Measurements from ENCODE around the gene HOXB5. TPM values are rescaled to one million over a fixed set of nuclear protein-coding genes. Genes with fewer than 3 reads are reported as not detected.

Gene HOXB5
- total RNA-seq, 2 donors from 2014 or later = 0.56 to 3.8 TPM

DNA sequence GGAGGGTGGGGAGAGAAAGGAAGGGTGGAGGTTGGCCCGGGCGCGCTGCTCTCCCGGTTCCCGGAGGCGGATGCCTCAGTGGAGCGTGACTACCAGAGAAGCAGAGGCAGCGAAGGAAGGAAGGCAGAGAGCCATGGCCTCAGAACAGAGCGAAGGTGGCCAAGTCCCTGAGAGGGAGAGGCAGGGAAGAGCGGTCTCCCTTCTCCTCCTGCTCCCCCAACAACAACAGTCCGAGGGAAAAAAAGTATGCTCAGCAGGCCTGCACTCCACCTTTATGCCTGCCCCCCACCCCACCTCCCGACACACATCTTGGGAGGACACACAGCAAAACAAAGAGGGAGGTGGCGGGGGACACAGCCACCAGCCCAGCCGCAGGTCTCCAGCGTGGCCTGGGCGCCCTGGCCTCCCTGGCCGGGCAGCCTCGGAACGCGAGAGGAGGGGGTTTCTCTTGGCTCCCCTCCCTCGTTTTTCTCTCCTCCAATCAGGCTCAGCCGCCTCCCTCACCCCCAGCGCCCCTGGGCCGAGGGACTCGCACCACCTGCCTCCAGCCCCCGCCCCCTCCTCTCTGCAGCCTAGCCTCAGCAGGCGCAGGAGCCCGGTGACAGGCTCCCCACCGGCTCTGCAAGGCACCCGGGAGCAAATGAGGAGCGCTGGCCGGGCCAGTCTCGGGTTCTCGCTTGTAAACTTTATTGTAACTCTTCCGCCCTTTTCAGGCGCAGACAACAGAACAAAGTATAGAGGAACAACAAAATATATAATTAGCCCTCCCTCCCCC is 18.3 kb upstream of the HOXB5 start:
- Histone ChIP-seq H3K36me3 (no peaks in the 10 kb centered on the region), H3K4me1 (ENCODE audit: control insufficient read depth in 1 of 2, low read depth in 2 of 2) (peaks cover 4 to 45% of the 10 kb centered on the region in 2 donors), H3K9me3 (no peaks in the 10 kb centered on the region), H3K27ac (peak overlapping the region; percentile 78 to 91), H3K27me3 (replicated peaks; ENCODE audit: insufficient read depth) (peaks cover 19% of the 10 kb centered on the region), H3K4me3 (peak overlapping the region; percentile 81)
- TF ChIP-seq, protein P1, sequence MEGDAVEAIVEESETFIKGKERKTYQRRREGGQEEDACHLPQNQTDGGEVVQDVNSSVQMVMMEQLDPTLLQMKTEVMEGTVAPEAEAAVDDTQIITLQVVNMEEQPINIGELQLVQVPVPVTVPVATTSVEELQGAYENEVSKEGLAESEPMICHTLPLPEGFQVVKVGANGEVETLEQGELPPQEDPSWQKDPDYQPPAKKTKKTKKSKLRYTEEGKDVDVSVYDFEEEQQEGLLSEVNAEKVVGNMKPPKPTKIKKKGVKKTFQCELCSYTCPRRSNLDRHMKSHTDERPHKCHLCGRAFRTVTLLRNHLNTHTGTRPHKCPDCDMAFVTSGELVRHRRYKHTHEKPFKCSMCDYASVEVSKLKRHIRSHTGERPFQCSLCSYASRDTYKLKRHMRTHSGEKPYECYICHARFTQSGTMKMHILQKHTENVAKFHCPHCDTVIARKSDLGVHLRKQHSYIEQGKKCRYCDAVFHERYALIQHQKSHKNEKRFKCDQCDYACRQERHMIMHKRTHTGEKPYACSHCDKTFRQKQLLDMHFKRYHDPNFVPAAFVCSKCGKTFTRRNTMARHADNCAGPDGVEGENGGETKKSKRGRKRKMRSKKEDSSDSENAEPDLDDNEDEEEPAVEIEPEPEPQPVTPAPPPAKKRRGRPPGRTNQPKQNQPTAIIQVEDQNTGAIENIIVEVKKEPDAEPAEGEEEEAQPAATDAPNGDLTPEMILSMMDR (IDR thresholded peaks at IDR 0.05) = no peak
- ATAC-seq (ENCODE audit: insufficient number of reproducible peaks, low FRiP score, low read depth) = no peak
- no peak for DNase-seq (ENCODE audit: low spot score)

DNA sequence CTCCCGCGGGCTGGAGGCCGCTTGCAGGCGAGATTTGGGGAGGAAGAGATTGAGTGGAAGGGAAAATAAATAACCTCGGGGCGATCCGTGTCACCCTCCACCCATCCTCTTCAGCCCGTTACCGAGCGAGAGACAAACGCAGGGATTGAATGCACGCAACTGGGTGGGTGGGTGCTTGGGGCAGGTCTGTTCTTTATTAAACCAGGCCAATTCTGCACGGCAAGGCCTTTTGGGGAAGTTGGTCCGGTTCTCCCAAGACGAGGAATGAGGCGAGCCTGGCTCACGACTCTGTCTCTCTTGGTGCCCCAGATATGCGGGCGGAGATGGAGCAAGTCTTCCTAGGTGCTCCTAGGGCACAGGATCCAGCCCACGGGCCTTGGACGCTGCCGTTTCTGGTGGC is 17.6 kb upstream of the HOXB5 start:
- no peak for DNase-seq (ENCODE audit: low spot score)
- ATAC-seq (ENCODE audit: insufficient number of reproducible peaks, low FRiP score, low read depth) = peak; percentile 9
- no peaks in the 10 kb centered on the region for H3K9me3 ChIP-seq
- TF ChIP-seq, protein P1 (IDR thresholded peaks at IDR 0.05) = no peak
- H3K27ac ChIP-seq = peak overlapping the region; percentile 78 to 91
- H3K27me3 ChIP-seq (replicated peaks; ENCODE audit: insufficient read depth) = peaks cover 19% of the 10 kb centered on the region
- H3K36me3 ChIP-seq = no peaks in the 10 kb centered on the region
- H3K4me3 ChIP-seq = peak overlapping the region; percentile 81
- peaks cover 4 to 45% of the 10 kb centered on the region in 2 donors for H3K4me1 ChIP-seq (ENCODE audit: control insufficient read depth in 1 of 2, low read depth in 2 of 2)

GRCh38 chr17:48610282-48611211 is 17.0 kb upstream of the HOXB5 start, which contains the start of gene HOXB7:
Gene HOXB7, minus strand, starts transcription at chr17:48611017. Its CDS starts 99 bp downstream, at chr17:48610918.
- TF ChIP-seq, protein P1 (IDR thresholded peaks at IDR 0.05) = no peak
- DNase-seq (ENCODE audit: low spot score) (no peak), ATAC-seq (ENCODE audit: insufficient number of reproducible peaks, low FRiP score, low read depth) (peak; percentile 62)
- H3K9me3 ChIP-seq = no peaks in the 10 kb centered on the region
- H3K27me3 ChIP-seq (replicated peaks; ENCODE audit: insufficient read depth) = peaks cover 13% of the 10 kb centered on the region
- H3K4me3 ChIP-seq = peak within 1 kb of the TSS; percentile 81
- peak within 1 kb of the TSS; percentile 78 to 91 for H3K27ac ChIP-seq
- H3K36me3 ChIP-seq = no peaks in the 10 kb centered on the region
- peaks cover 4 to 45% of the 10 kb centered on the region in 2 donors for H3K4me1 ChIP-seq (ENCODE audit: control insufficient read depth in 1 of 2, low read depth in 2 of 2)

- Histone ChIP-seq H3K4me3 (peak overlapping the region; percentile 81), H3K9me3 (no peaks in the 10 kb centered on the region), H3K27ac (peak overlapping the region; percentile 78 to 91), H3K4me1 (ENCODE audit: control insufficient read depth in 1 of 2, low read depth in 2 of 2) (peaks cover 4 to 45% of the 10 kb centered on the region in 2 donors), H3K36me3 (no peaks in the 10 kb centered on the region), H3K27me3 (replicated peaks; ENCODE audit: insufficient read depth) (peaks cover 6% of the 10 kb centered on the region)
- DNase-seq (ENCODE audit: low spot score) (no peak), ATAC-seq (ENCODE audit: insufficient number of reproducible peaks, low FRiP score, low read depth) (no peak)
- TF ChIP-seq, protein P1 (IDR thresholded peaks at IDR 0.05) = no peak
These were observed 16.2 kb upstream of the HOXB5 start for GRCh38 chr17:48609759-48610281.
